ENCODE results near the gene SLC7A9.
A peak's percentile ranks its signal among the peaks of the same experiment; 100 is the strongest.
"Not testable (repeated sequence)": the region's sequence is repeated elsewhere in the genome, so short reads cannot be mapped to it uniquely, and the experiment has no call there.

Gene SLC7A9

GRCh38 chr19:32823747-32824102, 45.8 kb downstream of the SLC7A9 start:
- DNase-seq = no peak

- no peak for DNase-seq
Observed at GRCh38 chr19:32822916-32823746, 46.4 kb downstream of the SLC7A9 start.

- DNase-seq = peak in 1 of 2 experiments; percentile 12
Observed at GRCh38 chr19:32819419-32820400, 49.9 kb downstream of the SLC7A9 start.

- no peak for DNase-seq
Observed at GRCh38 chr19:32818536-32818935, 51.0 kb downstream of the SLC7A9 start.

- DNase-seq = no peak
Observed at GRCh38 chr19:32817569-32818476, 51.7 kb downstream of the SLC7A9 start.

GRCh38 chr19:32816555-32817099, 52.9 kb downstream of the SLC7A9 start:
- DNase-seq = no peak

GRCh38 chr19:32814624-32815023, 54.9 kb downstream of the SLC7A9 start:
- DNase-seq = no peak

- DNase-seq = no peak
Observed at GRCh38 chr19:32813862-32814425, 55.6 kb downstream of the SLC7A9 start.

- no peak for DNase-seq
Observed at GRCh38 chr19:32812571-32812970, 57.0 kb downstream of the SLC7A9 start.

GRCh38 chr19:32812036-32812435, 57.5 kb downstream of the SLC7A9 start:
- peak; percentile 19 to 44 for DNase-seq

GRCh38 chr19:32811151-32811550, 58.4 kb downstream of the SLC7A9 start:
- no peak for DNase-seq

GRCh38 chr19:32810452-32810851, 59.1 kb downstream of the SLC7A9 start:
- no peak for DNase-seq

- DNase-seq = no peak
Observed at GRCh38 chr19:32809754-32810153, 59.8 kb downstream of the SLC7A9 start.

GRCh38 chr19:32809254-32809653, 60.3 kb downstream of the SLC7A9 start:
- DNase-seq = peak in 1 of 2 experiments; percentile 40

GRCh38 chr19:32808236-32808635, 61.3 kb downstream of the SLC7A9 start:
- no peak for DNase-seq

GRCh38 chr19:32802840-32803239, 66.7 kb downstream of the SLC7A9 start:
- no peak for DNase-seq

GRCh38 chr19:32800754-32801153, 68.8 kb downstream of the SLC7A9 start:
- DNase-seq = no peak

GRCh38 chr19:32800191-32800590, 69.4 kb downstream of the SLC7A9 start:
- DNase-seq = no peak

GRCh38 chr19:32798201-32798600, 71.4 kb downstream of the SLC7A9 start:
- DNase-seq = no peak

GRCh38 chr19:32789429-32789828, 80.1 kb downstream of the SLC7A9 start:
- DNase-seq = no peak

GRCh38 chr19:32787895-32788294, 81.7 kb downstream of the SLC7A9 start:
- DNase-seq = not testable (repeated sequence)
